ENCODE measurements around the gene EBF4.

DNA sequence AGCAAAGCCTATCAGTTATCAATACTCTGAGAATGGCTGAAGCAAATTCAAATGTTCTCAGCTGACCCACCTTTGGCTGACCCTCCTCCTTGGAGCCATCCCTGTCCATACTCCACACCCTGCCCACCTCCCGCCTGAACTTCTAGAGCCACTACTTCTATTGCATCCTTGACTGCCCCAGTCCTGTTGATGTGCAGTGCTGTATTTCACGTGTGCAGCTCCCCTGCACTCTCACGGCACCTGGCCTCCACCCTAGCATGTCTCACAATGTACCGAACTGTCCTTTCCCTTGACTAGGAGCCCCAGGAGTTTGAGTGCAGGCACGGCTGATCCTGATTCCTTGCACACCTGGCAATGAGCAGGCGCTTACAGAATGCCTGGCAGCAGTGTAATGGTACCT is 100.9 kb downstream of the EBF4 start:
- no peak for TF ChIP-seq EZH2 (IDR thresholded peaks at IDR 0.05; ENCODE audit: borderline replicate concordance, insufficient read depth, low read depth, low read length, poor library complexity, severe bottlenecking)
- TF ChIP-seq, protein P1, sequence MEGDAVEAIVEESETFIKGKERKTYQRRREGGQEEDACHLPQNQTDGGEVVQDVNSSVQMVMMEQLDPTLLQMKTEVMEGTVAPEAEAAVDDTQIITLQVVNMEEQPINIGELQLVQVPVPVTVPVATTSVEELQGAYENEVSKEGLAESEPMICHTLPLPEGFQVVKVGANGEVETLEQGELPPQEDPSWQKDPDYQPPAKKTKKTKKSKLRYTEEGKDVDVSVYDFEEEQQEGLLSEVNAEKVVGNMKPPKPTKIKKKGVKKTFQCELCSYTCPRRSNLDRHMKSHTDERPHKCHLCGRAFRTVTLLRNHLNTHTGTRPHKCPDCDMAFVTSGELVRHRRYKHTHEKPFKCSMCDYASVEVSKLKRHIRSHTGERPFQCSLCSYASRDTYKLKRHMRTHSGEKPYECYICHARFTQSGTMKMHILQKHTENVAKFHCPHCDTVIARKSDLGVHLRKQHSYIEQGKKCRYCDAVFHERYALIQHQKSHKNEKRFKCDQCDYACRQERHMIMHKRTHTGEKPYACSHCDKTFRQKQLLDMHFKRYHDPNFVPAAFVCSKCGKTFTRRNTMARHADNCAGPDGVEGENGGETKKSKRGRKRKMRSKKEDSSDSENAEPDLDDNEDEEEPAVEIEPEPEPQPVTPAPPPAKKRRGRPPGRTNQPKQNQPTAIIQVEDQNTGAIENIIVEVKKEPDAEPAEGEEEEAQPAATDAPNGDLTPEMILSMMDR (IDR thresholded peaks at IDR 0.05): no peak
